ENCODE data around the gene BUD31.

DNA sequence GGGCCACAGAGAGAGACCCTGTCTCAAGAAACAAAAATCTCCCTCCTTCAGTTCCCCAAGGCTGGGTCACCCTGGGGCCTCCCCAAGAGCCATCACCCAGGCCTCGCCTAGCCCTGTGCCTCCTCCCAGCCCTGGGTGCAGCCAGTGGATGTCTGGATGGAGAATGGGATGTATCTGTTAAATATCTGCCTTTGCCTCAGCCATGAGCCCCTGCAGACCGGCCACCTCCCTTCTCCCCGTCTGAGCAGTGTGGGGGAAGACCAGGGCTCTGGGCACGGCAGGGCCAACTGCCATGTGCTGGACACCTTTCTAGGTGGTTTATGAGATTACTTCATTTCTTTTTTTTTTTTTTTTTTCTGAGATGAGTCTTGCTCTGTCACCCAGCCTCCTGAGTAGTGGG, 24.2 kb upstream of the BUD31 start:
- TF ChIP-seq, protein P1, sequence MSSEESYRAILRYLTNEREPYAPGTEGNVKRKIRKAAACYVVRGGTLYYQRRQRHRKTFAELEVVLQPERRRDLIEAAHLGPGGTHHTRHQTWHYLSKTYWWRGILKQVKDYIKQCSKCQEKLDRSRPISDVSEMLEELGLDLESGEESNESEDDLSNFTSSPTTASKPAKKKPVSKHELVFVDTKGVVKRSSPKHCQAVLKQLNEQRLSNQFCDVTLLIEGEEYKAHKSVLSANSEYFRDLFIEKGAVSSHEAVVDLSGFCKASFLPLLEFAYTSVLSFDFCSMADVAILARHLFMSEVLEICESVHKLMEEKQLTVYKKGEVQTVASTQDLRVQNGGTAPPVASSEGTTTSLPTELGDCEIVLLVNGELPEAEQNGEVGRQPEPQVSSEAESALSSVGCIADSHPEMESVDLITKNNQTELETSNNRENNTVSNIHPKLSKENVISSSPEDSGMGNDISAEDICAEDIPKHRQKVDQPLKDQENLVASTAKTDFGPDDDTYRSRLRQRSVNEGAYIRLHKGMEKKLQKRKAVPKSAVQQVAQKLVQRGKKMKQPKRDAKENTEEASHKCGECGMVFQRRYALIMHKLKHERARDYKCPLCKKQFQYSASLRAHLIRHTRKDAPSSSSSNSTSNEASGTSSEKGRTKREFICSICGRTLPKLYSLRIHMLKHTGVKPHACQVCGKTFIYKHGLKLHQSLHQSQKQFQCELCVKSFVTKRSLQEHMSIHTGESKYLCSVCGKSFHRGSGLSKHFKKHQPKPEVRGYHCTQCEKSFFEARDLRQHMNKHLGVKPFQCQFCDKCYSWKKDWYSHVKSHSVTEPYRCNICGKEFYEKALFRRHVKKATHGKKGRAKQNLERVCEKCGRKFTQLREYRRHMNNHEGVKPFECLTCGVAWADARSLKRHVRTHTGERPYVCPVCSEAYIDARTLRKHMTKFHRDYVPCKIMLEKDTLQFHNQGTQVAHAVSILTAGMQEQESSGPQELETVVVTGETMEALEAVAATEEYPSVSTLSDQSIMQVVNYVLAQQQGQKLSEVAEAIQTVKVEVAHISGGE (CRISPR knock-in tag; IDR thresholded peaks at IDR 0.05): no peak
- TF ChIP-seq, protein P2, sequence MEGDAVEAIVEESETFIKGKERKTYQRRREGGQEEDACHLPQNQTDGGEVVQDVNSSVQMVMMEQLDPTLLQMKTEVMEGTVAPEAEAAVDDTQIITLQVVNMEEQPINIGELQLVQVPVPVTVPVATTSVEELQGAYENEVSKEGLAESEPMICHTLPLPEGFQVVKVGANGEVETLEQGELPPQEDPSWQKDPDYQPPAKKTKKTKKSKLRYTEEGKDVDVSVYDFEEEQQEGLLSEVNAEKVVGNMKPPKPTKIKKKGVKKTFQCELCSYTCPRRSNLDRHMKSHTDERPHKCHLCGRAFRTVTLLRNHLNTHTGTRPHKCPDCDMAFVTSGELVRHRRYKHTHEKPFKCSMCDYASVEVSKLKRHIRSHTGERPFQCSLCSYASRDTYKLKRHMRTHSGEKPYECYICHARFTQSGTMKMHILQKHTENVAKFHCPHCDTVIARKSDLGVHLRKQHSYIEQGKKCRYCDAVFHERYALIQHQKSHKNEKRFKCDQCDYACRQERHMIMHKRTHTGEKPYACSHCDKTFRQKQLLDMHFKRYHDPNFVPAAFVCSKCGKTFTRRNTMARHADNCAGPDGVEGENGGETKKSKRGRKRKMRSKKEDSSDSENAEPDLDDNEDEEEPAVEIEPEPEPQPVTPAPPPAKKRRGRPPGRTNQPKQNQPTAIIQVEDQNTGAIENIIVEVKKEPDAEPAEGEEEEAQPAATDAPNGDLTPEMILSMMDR (IDR thresholded peaks at IDR 0.05 in 2 of 3, conservative IDR thresholded peaks at IDR 0.05 in 1 of 3; ENCODE audit: control insufficient read depth in 2 of 3, extremely low read depth in 1 of 3, insufficient read depth in 1 of 3, low read depth in 3 of 3, low read length in 3 of 3): no peak
- TF ChIP-seq CEBPB (IDR thresholded peaks at IDR 0.05; ENCODE audit: borderline replicate concordance in 1 of 2, low read depth in 2 of 2, low read length in 2 of 2) (no peak), POLR2A (IDR thresholded peaks at IDR 0.05; ENCODE audit: low read depth, low read length) (no peak), EP300 (IDR thresholded peaks at IDR 0.05; ENCODE audit: borderline replicate concordance in 1 of 2, control insufficient read depth in 1 of 2, low read depth in 2 of 2, low read length in 2 of 2) (no peak), EGR1 (IDR thresholded peaks at IDR 0.05; ENCODE audit: borderline replicate concordance in 1 of 2, low read depth in 2 of 2, low read length in 2 of 2) (no peak), IRF4 (IDR thresholded peaks at IDR 0.05; ENCODE audit: low read depth, low read length) (no peak), SP1 (IDR thresholded peaks at IDR 0.05; ENCODE audit: low read depth, low read length) (no peak), HDAC2 (IDR thresholded peaks at IDR 0.05) (no peak)
- TF ChIP-seq, protein P3, sequence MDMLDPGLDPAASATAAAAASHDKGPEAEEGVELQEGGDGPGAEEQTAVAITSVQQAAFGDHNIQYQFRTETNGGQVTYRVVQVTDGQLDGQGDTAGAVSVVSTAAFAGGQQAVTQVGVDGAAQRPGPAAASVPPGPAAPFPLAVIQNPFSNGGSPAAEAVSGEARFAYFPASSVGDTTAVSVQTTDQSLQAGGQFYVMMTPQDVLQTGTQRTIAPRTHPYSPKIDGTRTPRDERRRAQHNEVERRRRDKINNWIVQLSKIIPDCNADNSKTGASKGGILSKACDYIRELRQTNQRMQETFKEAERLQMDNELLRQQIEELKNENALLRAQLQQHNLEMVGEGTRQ (IDR thresholded peaks at IDR 0.05; ENCODE audit: borderline replicate concordance, low read depth, low read length): no peak
